Measurements from ENCODE around the gene PTPRD.

The PTPRD gene

GRCh38 chr9:8450810-8451545, 2161.8 kb downstream of the PTPRD start:
- FAIRE-seq = no peak
- DNase-seq (ENCODE audit: insufficient read length, low spot score) = no peak
- no peak for TF ChIP-seq CTCF (IDR thresholded peaks at IDR 0.05; ENCODE audit: insufficient read depth, missing control alignments)

- no peak for TF ChIP-seq CTCF (IDR thresholded peaks at IDR 0.05; ENCODE audit: insufficient read depth, missing control alignments)
- no peak for FAIRE-seq
- DNase-seq (ENCODE audit: insufficient read length, low spot score) = no peak
Measured at GRCh38 chr9:8448226-8448625, 2164.6 kb downstream of the PTPRD start.

- DNase-seq (ENCODE audit: insufficient read length, low spot score) (no peak), FAIRE-seq (no peak)
- no peak for TF ChIP-seq CTCF (IDR thresholded peaks at IDR 0.05; ENCODE audit: insufficient read depth, missing control alignments)
Measured at GRCh38 chr9:8447601-8448000, 2165.2 kb downstream of the PTPRD start.

- no peak for TF ChIP-seq CTCF (IDR thresholded peaks at IDR 0.05; ENCODE audit: insufficient read depth, missing control alignments)
- FAIRE-seq (peak; percentile 6), DNase-seq (ENCODE audit: insufficient read length, low spot score) (no peak)
Measured at GRCh38 chr9:8437876-8438275, 2174.9 kb downstream of the PTPRD start.

GRCh38 chr9:8437259-8437658, 2175.5 kb downstream of the PTPRD start:
- DNase-seq (ENCODE audit: insufficient read length, low spot score) = no peak
- no peak for TF ChIP-seq CTCF (IDR thresholded peaks at IDR 0.05; ENCODE audit: insufficient read depth, missing control alignments)
- FAIRE-seq = no peak

- no peak for DNase-seq (ENCODE audit: insufficient read length, low spot score)
- TF ChIP-seq CTCF (IDR thresholded peaks at IDR 0.05; ENCODE audit: insufficient read depth, missing control alignments) = no peak
- no peak for FAIRE-seq
Measured at GRCh38 chr9:8436786-8437185, 2176.0 kb downstream of the PTPRD start.

GRCh38 chr9:8434621-8435020, 2178.2 kb downstream of the PTPRD start:
- no peak for TF ChIP-seq CTCF (IDR thresholded peaks at IDR 0.05; ENCODE audit: insufficient read depth, missing control alignments)
- DNase-seq (ENCODE audit: insufficient read length, low spot score) = no peak
- no peak for FAIRE-seq
